H1 (cell line): ENCODE measurements around the gene CABLES2. TPM values are rescaled to one million over a fixed set of nuclear protein-coding genes. Genes with fewer than 3 reads are reported as not detected.

Source experiments
- MAX ChIP-seq: IDR thresholded peaks from 2 replicates; pipeline ENCODE4 v1.6.1; 2012; ENCODE audit warnings: inconsistent platforms
- NANOG ChIP-seq: IDR thresholded peaks from 2 replicates; pipeline ENCODE4 v1.6.1; 2011; ENCODE audit warnings: low read length, low read depth, mild to moderate bottlenecking, inconsistent platforms; ENCODE audit not compliant: insufficient read depth, poor library complexity, severe bottlenecking
- RFX5 ChIP-seq: IDR thresholded peaks from 2 replicates; pipeline ENCODE4 v1.6.1; 2011; ENCODE audit warnings: low read depth, low read length, improper control_type of control experiment, borderline replicate concordance
- TEAD4 ChIP-seq: IDR thresholded peaks from 2 replicates; pipeline ENCODE4 v1.6.1; 2012; ENCODE audit warnings: low read depth, low read length, inconsistent platforms, mixed read lengths
- polyA plus RNA-seq, 7 experiments: library from polyadenylated mRNA; depleted of rRNA in 3 of 7; stranded (reverse) in 5 of 7; unstranded in 2 of 7; fragments of >200 nt in 5 of 7; fragments of 200-250 nt in 2 of 7; gene quantifications; 1 replicate in 5 of 7; 2 replicates in 1 of 7; 4 replicates in 1 of 7; pipeline versions ENCODE4 v1.2.1 to v1.2.3, GENCODE V29; 2011 to 2013; ENCODE audit warnings: missing spikeins in 2 of 7, mixed read lengths in 2 of 7
- total RNA-seq: library from RNA; stranded (reverse); fragmentation: NEBNext Ultra II Directional; extraction: Animal tissue kit (Norgen Biotek cat#: 25700); gene quantifications from 2 replicates; pipeline ENCODE4 v1.2.1, GENCODE V29; 2021

The CABLES2 gene
- total and polyA plus RNA-seq, 2 of the 8 experiments (the other 6 are each of a cell fraction or from before 2014, with no cell fraction given): 8.0 to 8.8 TPM

DNA sequence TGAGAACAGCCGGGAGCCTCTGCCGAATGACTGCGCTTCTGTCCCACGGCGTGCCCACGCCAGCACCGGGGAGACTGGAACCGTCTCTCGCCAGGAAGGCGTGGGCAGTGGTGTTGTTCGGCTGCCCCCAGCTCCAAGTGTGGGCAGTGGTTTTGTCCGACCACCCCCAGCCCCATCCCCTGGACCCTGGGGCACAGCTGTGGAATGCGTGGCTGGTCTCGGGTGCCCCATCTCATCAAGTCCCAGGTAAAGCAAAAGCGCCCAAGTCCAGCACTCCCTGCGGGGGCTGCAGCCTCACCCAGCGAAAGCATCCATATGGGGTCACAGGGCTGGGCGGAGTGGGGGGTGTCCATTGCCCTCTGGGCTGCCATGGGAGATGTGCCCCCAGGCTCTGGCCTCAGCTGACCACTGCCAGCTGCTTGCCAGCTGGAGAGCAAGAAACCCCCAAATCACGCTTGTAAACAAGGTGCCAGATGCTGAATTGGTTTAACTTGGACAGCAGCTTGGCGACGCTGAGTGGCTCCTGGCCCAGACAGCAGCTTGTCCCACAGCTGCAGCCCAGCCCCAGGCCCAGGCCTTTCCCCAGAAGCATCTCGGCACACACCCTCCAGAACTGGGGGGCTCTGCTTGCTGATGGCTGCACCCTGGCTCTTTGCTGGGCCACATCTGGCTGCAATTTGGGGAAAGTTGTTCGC lies 4.5 kb downstream of the CABLES2 start (continued):
- TF ChIP-seq RFX5 (no peak), TEAD4 (no peak), MAX (no peak), NANOG (no peak)
